DND-41 (cell line): ENCODE results near the gene TLN1.

Experiments used
- ATAC-seq: fragments of 200-7000 bp; cut with Tn5 transposase; 3 replicates; pipeline ENCODE4 v1.9.1; 2021; ENCODE audit warnings: low read depth; ENCODE audit not compliant: insufficient read depth
- DNase-seq: peaks from one replicate; pipeline ENCODE4 v3.0.0-alpha.2; 2020
- H2AFZ ChIP-seq: 2 replicates; pipeline ENCODE4 v1.6.0; 2012; ENCODE audit warnings: low read depth, low read length
- H3K27ac ChIP-seq: 2 replicates; pipeline ENCODE4 v1.5.1; 2012; ENCODE audit warnings: low read length, inconsistent platforms
- H3K27me3 ChIP-seq: fragments of 200-600 bp; sonication (generic); 2 replicates; pipeline ENCODE4 v1.6.0; 2012; ENCODE audit warnings: low read length, mild to moderate bottlenecking, inconsistent platforms; ENCODE audit not compliant: insufficient read depth, poor library complexity
- H3K36me3 ChIP-seq: 2 replicates; pipeline ENCODE4 v1.5.1; 2012; ENCODE audit warnings: low read length, inconsistent platforms; ENCODE audit not compliant: insufficient read depth
- H3K4me1 ChIP-seq: 2 replicates; pipeline ENCODE4 v1.5.1; 2012; ENCODE audit warnings: mild to moderate bottlenecking, low read length; ENCODE audit not compliant: insufficient read depth
- H3K4me2 ChIP-seq: 2 replicates; pipeline ENCODE4 v1.6.0; 2012; ENCODE audit warnings: mild to moderate bottlenecking, moderate library complexity, low read length, inconsistent platforms; ENCODE audit not compliant: insufficient read depth
- H3K4me3 ChIP-seq, 2 experiments: fragments of 200-600 bp in 1 of 2; shearing (Covaris generic) in 1 of 2; 2 replicates each; pipeline ENCODE4 v1.5.1; 2012 to 2016; ENCODE audit warnings: inconsistent platforms in 2 of 2, low read length in 2 of 2, mild to moderate bottlenecking in 2 of 2, low read depth in 1 of 2, moderate library complexity in 1 of 2
- H3K79me2 ChIP-seq: 2 replicates; pipeline ENCODE4 v1.6.0; 2012; ENCODE audit warnings: low read length, inconsistent platforms; ENCODE audit not compliant: insufficient read depth
- H3K9ac ChIP-seq: 2 replicates; pipeline ENCODE4 v1.6.0; 2012; ENCODE audit warnings: low read depth, mild to moderate bottlenecking, inconsistent platforms, low read length, moderate library complexity
- H3K9me3 ChIP-seq: 2 replicates; pipeline ENCODE4 v1.5.1; 2012; ENCODE audit warnings: low read length, moderate library complexity, mild to moderate bottlenecking, inconsistent platforms; ENCODE audit not compliant: insufficient read depth, severe bottlenecking
- H4K20me1 ChIP-seq: 2 replicates; pipeline ENCODE4 v1.6.0; 2012; ENCODE audit warnings: low read length; ENCODE audit not compliant: insufficient read depth
- EZH2 ChIP-seq: IDR thresholded peaks from 3 replicates; pipeline ENCODE4 v1.6.1; 2012; ENCODE audit warnings: borderline replicate concordance, low read depth, mild to moderate bottlenecking, moderate library complexity, low read length, inconsistent platforms; ENCODE audit not compliant: severe bottlenecking
- TF ChIP-seq, protein P1 (sequence below): IDR thresholded peaks from 2 replicates; pipeline ENCODE4 v1.5.1; 2012; ENCODE audit warnings: borderline replicate concordance, low read length, moderate library complexity, mild to moderate bottlenecking; ENCODE audit not compliant: poor library complexity, severe bottlenecking; ENCODE audit errors: extremely low read depth

TLN1 gene

DNA sequence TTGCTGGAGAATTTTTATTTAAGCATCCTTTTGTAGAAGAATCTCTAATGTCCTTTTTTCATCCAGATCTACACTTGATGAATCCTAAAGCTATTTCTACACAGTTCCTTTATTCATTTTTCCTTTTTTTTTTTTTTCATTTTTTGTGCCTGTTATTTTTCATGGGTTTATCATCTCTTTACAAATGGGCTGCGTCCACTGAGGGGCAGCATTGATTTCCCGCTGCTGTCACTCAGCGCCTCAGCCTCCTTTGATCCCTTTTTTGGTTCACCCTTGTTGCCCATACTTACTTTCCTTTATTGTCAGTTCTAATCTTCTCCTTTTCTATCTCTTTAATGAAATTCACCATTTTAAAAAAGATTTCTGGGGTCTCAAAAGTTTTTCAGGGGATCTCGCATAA is 27.8 kb upstream of the TLN1 start:
- Histone ChIP-seq H3K9ac (no peak overlapping the region), H2AFZ (no peak overlapping the region), H3K4me2 (no peak overlapping the region), H3K27ac (no peak overlapping the region), H3K4me3 (no peak overlapping the region), H3K79me2 (peaks cover 62% of the 10 kb centered on the region), H4K20me1 (peaks cover 4% of the 10 kb centered on the region; the same call in 1 of the 2 replicates), H3K4me1 (peaks cover 34% of the 10 kb centered on the region), H3K9me3 (no peaks in the 10 kb centered on the region), H3K27me3 (no peaks in the 10 kb centered on the region), H3K36me3 (peaks cover 3% of the 10 kb centered on the region; the same call in 1 of the 2 replicates)
- TF ChIP-seq, protein P1, sequence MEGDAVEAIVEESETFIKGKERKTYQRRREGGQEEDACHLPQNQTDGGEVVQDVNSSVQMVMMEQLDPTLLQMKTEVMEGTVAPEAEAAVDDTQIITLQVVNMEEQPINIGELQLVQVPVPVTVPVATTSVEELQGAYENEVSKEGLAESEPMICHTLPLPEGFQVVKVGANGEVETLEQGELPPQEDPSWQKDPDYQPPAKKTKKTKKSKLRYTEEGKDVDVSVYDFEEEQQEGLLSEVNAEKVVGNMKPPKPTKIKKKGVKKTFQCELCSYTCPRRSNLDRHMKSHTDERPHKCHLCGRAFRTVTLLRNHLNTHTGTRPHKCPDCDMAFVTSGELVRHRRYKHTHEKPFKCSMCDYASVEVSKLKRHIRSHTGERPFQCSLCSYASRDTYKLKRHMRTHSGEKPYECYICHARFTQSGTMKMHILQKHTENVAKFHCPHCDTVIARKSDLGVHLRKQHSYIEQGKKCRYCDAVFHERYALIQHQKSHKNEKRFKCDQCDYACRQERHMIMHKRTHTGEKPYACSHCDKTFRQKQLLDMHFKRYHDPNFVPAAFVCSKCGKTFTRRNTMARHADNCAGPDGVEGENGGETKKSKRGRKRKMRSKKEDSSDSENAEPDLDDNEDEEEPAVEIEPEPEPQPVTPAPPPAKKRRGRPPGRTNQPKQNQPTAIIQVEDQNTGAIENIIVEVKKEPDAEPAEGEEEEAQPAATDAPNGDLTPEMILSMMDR: no peak
- TF ChIP-seq EZH2: no peak
- DNase-seq: no peak
- ATAC-seq: no peak

DNA sequence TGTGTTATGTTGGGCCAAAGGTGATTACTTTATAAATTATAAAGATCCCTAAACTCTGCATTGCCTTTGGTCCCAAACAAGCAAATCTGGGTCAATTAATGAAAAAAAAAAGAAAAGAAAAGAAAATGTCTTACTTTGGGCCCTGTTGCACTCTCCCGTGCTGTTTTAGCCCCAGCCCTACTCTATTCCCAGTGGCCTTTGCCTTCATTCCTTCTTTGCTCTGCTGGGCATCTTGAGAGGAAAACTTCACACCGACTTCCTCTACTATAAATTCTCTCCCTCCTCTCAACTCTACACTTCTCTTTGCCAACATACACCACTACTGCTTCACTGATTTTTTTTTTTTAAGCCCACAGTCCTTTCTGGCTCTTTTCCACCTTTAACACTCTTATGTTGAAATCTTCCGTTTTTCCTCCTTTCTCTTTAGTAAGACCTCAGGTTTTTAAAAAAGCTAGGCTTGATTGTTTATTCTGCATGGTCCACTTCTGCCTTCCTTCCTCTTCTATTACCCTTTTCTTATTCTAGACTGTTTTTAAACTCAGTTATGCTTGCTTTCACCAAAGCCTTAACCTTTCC is 26.6 kb upstream of the TLN1 start:
- no peak overlapping the region for H2AFZ ChIP-seq
- no peak overlapping the region for H3K9ac ChIP-seq

DNA sequence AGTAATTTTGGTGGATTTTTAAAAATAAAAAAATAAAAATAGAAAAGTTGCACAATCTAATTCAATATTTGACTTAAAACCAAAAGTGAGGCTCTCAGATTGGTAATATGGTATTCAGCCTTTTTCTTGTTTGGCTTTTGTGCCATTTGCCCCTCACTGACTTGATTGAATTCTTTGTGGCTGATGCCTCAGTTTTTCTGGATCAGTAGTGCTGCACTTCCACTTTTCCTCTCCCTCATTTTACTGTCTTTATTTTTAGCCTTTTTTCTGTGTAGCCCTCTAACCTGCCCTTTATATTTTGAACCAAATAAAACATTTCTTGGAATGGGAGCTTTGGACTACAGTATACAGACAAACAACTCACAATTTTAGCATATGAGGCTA is 25.9 kb upstream of the TLN1 start:
- Histone ChIP-seq H3K9ac (peak overlapping the region; percentile 83), H3K27ac (no peak overlapping the region; the same call in 1 of the 2 replicates), H3K79me2 (peaks cover 53% of the 10 kb centered on the region), H4K20me1 (peaks cover 4% of the 10 kb centered on the region; the same call in 1 of the 2 replicates), H3K4me2 (peak overlapping the region; percentile 94), H3K4me3 (peak overlapping the region; percentile 69 to 76; a peak in 2 of 4 replicates), H2AFZ (no peak overlapping the region), H3K9me3 (no peaks in the 10 kb centered on the region), H3K36me3 (peaks cover 7% of the 10 kb centered on the region), H3K27me3 (no peaks in the 10 kb centered on the region), H3K4me1 (peaks cover 34% of the 10 kb centered on the region)
- ATAC-seq (no peak), DNase-seq (no peak)
- TF ChIP-seq, protein P1: no peak
- TF ChIP-seq EZH2: no peak

More for the DNA sequence above, 26.6 kb upstream of the TLN1 start:
- Histone ChIP-seq H3K4me1 (peaks cover 34% of the 10 kb centered on the region), H3K27ac (no peak overlapping the region; the same call in 1 of the 2 replicates), H3K4me2 (no peak overlapping the region), H4K20me1 (peaks cover 4% of the 10 kb centered on the region; the same call in 1 of the 2 replicates), H3K4me3 (no peak overlapping the region), H3K79me2 (peaks cover 58% of the 10 kb centered on the region), H3K27me3 (no peaks in the 10 kb centered on the region), H3K36me3 (peaks cover 3% of the 10 kb centered on the region; the same call in 1 of the 2 replicates), H3K9me3 (no peaks in the 10 kb centered on the region)
- TF ChIP-seq EZH2: no peak
- TF ChIP-seq, protein P1: no peak
- DNase-seq (no peak), ATAC-seq (no peak)
